Measurements from ENCODE around the gene HK1. TPM values are rescaled to one million over a fixed set of nuclear protein-coding genes. Genes with fewer than 3 reads are reported as not detected.

The HK1 gene
- total RNA-seq, 1 donor from 2014 or later, result 106 TPM

GRCh38 chr10:69421611-69422308 lies 143.5 kb downstream of the HK1 start:
- Histone ChIP-seq H3K4me3 (no peak overlapping the region), H3K36me3 (no peaks in the 10 kb centered on the region)

GRCh38 chr10:69422676-69423075 lies 144.4 kb downstream of the HK1 start:
- Histone ChIP-seq H3K36me3 (no peaks in the 10 kb centered on the region), H3K4me3 (no peak overlapping the region), H3K27ac (no peak overlapping the region), H3K4me1 (no peaks in the 10 kb centered on the region), H3K9me3 (no peaks in the 10 kb centered on the region), H3K27me3 (no peaks in the 10 kb centered on the region)
- TF ChIP-seq POLR2AphosphoS5 (IDR thresholded peaks at IDR 0.05; ENCODE audit: insufficient read depth in 1 of 2, low read depth in 1 of 2) (no peak), CTCF (IDR thresholded peaks at IDR 0.05) (no peak), POLR2A (IDR thresholded peaks at IDR 0.05) (no peak)
- intact Hi-C loops (cut with DNase I), result loop anchor here (10.0 kb wide), 1 partner anchor 212 kb away; the partner anchor contains the start of gene FAM241B
- DNase-seq (ENCODE audit: extremely low spot score in 2 of 2), result no peak

More at GRCh38 chr10:69421611-69422308, 143.5 kb downstream of the HK1 start:
- Histone ChIP-seq H3K4me1 (no peaks in the 10 kb centered on the region), H3K27ac (no peak overlapping the region), H3K9me3 (no peaks in the 10 kb centered on the region), H3K27me3 (no peaks in the 10 kb centered on the region)
- TF ChIP-seq POLR2AphosphoS5 (IDR thresholded peaks at IDR 0.05; ENCODE audit: insufficient read depth in 1 of 2, low read depth in 1 of 2) (peak; percentile 21 to 68), POLR2A (IDR thresholded peaks at IDR 0.05) (no peak), CTCF (IDR thresholded peaks at IDR 0.05) (no peak)
- intact Hi-C loops (cut with DNase I), result loop anchor here (10.0 kb wide), 1 partner anchor 213 kb away; the partner anchor contains the start of gene FAM241B
- DNase-seq (ENCODE audit: extremely low spot score in 2 of 2), result no peak

- Histone ChIP-seq H3K9me3 (no peaks in the 10 kb centered on the region), H3K27me3 (no peaks in the 10 kb centered on the region), H3K36me3 (no peaks in the 10 kb centered on the region), H3K4me3 (no peak overlapping the region), H3K27ac (no peak overlapping the region), H3K4me1 (no peaks in the 10 kb centered on the region)
- intact Hi-C loops (cut with DNase I), result loop anchor here (10.0 kb wide), 1 partner anchor 210 kb away; the partner anchor contains the start of gene FAM241B
- no peak for DNase-seq (ENCODE audit: extremely low spot score in 2 of 2)
- TF ChIP-seq POLR2AphosphoS5 (IDR thresholded peaks at IDR 0.05; ENCODE audit: insufficient read depth in 1 of 2, low read depth in 1 of 2) (no peak), CTCF (IDR thresholded peaks at IDR 0.05) (no peak), POLR2A (IDR thresholded peaks at IDR 0.05) (no peak)
Measured at GRCh38 chr10:69425041-69425440, 146.7 kb downstream of the HK1 start.

- no peaks in the 10 kb centered on the region for H3K27me3 ChIP-seq
- no peak overlapping the region for H3K27ac ChIP-seq
- no peaks in the 10 kb centered on the region for H3K9me3 ChIP-seq
- H3K36me3 ChIP-seq, result no peaks in the 10 kb centered on the region
- TF ChIP-seq POLR2AphosphoS5 (IDR thresholded peaks at IDR 0.05; ENCODE audit: insufficient read depth in 1 of 2, low read depth in 1 of 2), result peak in 1 of 2 donors; percentile 29
- TF ChIP-seq POLR2A (IDR thresholded peaks at IDR 0.05), result no peak
- no peak for DNase-seq (ENCODE audit: extremely low spot score in 2 of 2)
- H3K4me3 ChIP-seq, result no peak overlapping the region
- intact Hi-C loops (cut with DNase I), result loop anchor here (1.0 to 10.0 kb wide), 2 partner anchors 84 to 209 kb away; partner anchors contain the start of gene FAM241B
- no peaks in the 10 kb centered on the region for H3K4me1 ChIP-seq
Measured at GRCh38 chr10:69425511-69426298, 147.4 kb downstream of the HK1 start.

- H3K9me3 ChIP-seq, result no peaks in the 10 kb centered on the region
- H3K27me3 ChIP-seq, result no peaks in the 10 kb centered on the region
- no peaks in the 10 kb centered on the region for H3K4me1 ChIP-seq
- intact Hi-C loops (cut with DNase I), result loop anchor here (1.0 to 10.0 kb wide), 2 partner anchors 83 to 208 kb away; partner anchors contain the start of gene FAM241B
- H3K27ac ChIP-seq, result no peak overlapping the region
- no peaks in the 10 kb centered on the region for H3K36me3 ChIP-seq
- no peak overlapping the region for H3K4me3 ChIP-seq
- no peak for TF ChIP-seq POLR2AphosphoS5 (IDR thresholded peaks at IDR 0.05; ENCODE audit: insufficient read depth in 1 of 2, low read depth in 1 of 2)
- TF ChIP-seq POLR2A (IDR thresholded peaks at IDR 0.05), result no peak
- TF ChIP-seq CTCF (IDR thresholded peaks at IDR 0.05), result no peak
- no peak for DNase-seq (ENCODE audit: extremely low spot score in 2 of 2)
Measured at GRCh38 chr10:69426376-69426727, 148.1 kb downstream of the HK1 start.
